GM18505 (cell line): ENCODE measurements around the gene EP400.

Experiments
- ATAC-seq: cut with Tn5 transposase; IDR thresholded peaks from one replicate; pipeline ENCODE4 v1.9.1; 2021; ENCODE audit not compliant: unreplicated experiment
- POLR2A ChIP-seq: IDR thresholded peaks from 4 replicates; pipeline ENCODE4 v1.6.1; 2011; ENCODE audit warnings: borderline replicate concordance; ENCODE audit not compliant: insufficient read depth, insufficient read length; ENCODE audit errors: extremely low read depth

EP400 gene

GRCh38 chr12:131987552-131987951 lies 37.8 kb downstream of the EP400 start:
- ATAC-seq = no peak
- TF ChIP-seq POLR2A = no peak

GRCh38 chr12:131988054-131988796 lies 38.5 kb downstream of the EP400 start:
- TF ChIP-seq POLR2A = no peak
- no peak for ATAC-seq

GRCh38 chr12:131989021-131989420 lies 39.3 kb downstream of the EP400 start:
- ATAC-seq = no peak
- no peak for TF ChIP-seq POLR2A

- no peak for ATAC-seq
- TF ChIP-seq POLR2A = no peak
Measured at GRCh38 chr12:131990066-131990979, 40.6 kb downstream of the EP400 start.

GRCh38 chr12:131990980-131991305 lies 41.2 kb downstream of the EP400 start:
- TF ChIP-seq POLR2A = no peak
- no peak for ATAC-seq

GRCh38 chr12:131991816-131992430 lies 42.2 kb downstream of the EP400 start:
- TF ChIP-seq POLR2A = no peak

GRCh38 chr12:131994589-131994988 lies 44.8 kb downstream of the EP400 start:
- ATAC-seq = no peak
- TF ChIP-seq POLR2A = no peak

More at GRCh38 chr12:131991816-131992430, 42.2 kb downstream of the EP400 start:
- no peak for ATAC-seq

- no peak for TF ChIP-seq POLR2A
- ATAC-seq = no peak
Measured at GRCh38 chr12:132000286-132000872, 50.6 kb downstream of the EP400 start.

GRCh38 chr12:132003846-132004245 lies 54.1 kb downstream of the EP400 start:
- no peak for TF ChIP-seq POLR2A
- no peak for ATAC-seq

- no peak for TF ChIP-seq POLR2A
- no peak for ATAC-seq
Measured at GRCh38 chr12:132004946-132005345, 55.2 kb downstream of the EP400 start.

GRCh38 chr12:132006056-132006680 lies 56.4 kb downstream of the EP400 start:
- no peak for ATAC-seq
- no peak for TF ChIP-seq POLR2A

GRCh38 chr12:132007041-132007440 lies 57.3 kb downstream of the EP400 start:
- no peak for ATAC-seq
- no peak for TF ChIP-seq POLR2A
